Psoas muscle (tissue), 8 donors: ENCODE data around the gene DNAAF5. TPM values are rescaled to one million over a fixed set of nuclear protein-coding genes. Genes with fewer than 3 reads are reported as not detected.

Experiments
- ATAC-seq, 4 donors: fragments of 200-7000 bp; cut with Tn5 transposase; one replicate each; pipeline ENCODE4 v1.9.1; 2020; ENCODE audit warnings: moderate library complexity in 3 of 4, mild to moderate bottlenecking in 2 of 4
- DNase-seq, 2 donors: peaks; one replicate each; pipeline ENCODE4 v3.0.0-alpha.2; 2020
- H3K27ac ChIP-seq: fragments of 200-600 bp; one replicate; pipeline ENCODE4 v1.8.0; 2022
- H3K27me3 ChIP-seq, 3 donors: fragments of 200-600 bp in 1 of 3; one replicate each; pipeline versions ENCODE4 v1.6.1 to v1.8.0; 2013 to 2022; ENCODE audit warnings: low read length in 2 of 3, mild to moderate bottlenecking in 2 of 3, moderate library complexity in 1 of 3; ENCODE audit not compliant: insufficient read depth in 3 of 3
- H3K36me3 ChIP-seq, 2 donors: fragments of 200-600 bp in 1 of 2; one replicate each; pipeline versions ENCODE4 v1.6.1 to v1.8.0; 2013 to 2022; ENCODE audit warnings: low read depth in 1 of 2, mild to moderate bottlenecking in 1 of 2, moderate library complexity in 1 of 2; ENCODE audit not compliant: insufficient read depth in 1 of 2
- H3K4me1 ChIP-seq: fragments of 200-600 bp; one replicate; pipeline ENCODE4 v1.8.0; 2022
- H3K4me3 ChIP-seq: fragments of 200-600 bp; one replicate; pipeline ENCODE4 v1.8.0; 2022; ENCODE audit warnings: mild to moderate bottlenecking
- H3K9me3 ChIP-seq: fragments of 200-600 bp; one replicate; pipeline ENCODE4 v1.8.0; 2022
- WGBS, 3 donors: extraction: QIAGEN DNeasy Blood & Tissue Kit; methylation state at CpG; one replicate each; pipeline versions ENCODE4 v1.1.6 to v1.1.7; 2013; 5-methylcytosine and 5-hydroxymethylcytosine counted together
- intact Hi-C, 2 donors: fragments of 100-400 bp; cut with DNase I; formaldehyde crosslinking; loops; one replicate each; pipeline versions ENCODE4 v1.11.0 to v1.14.2; 2022
- polyA plus RNA-seq, 3 donors: library from polyadenylated mRNA; stranded (reverse); fragments of 200-250 nt; gene quantifications; one replicate each; pipeline ENCODE4 v1.2.3, GENCODE V29; 2013
- total RNA-seq, 4 donors: library from RNA; stranded (reverse); fragmentation: NEBNext Ultra II Directional in 2 of 4; extraction: Animal tissue kit (Norgen Biotek cat#: 25700) in 2 of 4; gene quantifications; one replicate each; pipeline versions ENCODE4 v1.2.1 to v1.2.4, GENCODE V29; 2021 to 2023
- TF ChIP-seq, protein P1 (sequence below): fragments of 200-600 bp; IDR thresholded peaks from one replicate; pipeline ENCODE4 v1.8.0; 2022; ENCODE audit warnings: antibody characterized with exemption
- donor health status: healthy with polysubstance abuse.
- donor health status: DM: no; HTN: no; CAD: no; lungs with moderate emphysema.
- donor health status: Bipolar disorder and iron deficiency.
- donor health status: healthy.
- donor health status: DM: yes; HTN: yes; CAD: no.
- donor health status: DM: no; HTN: no; CAD: no.
- donor health status: DM: no; HTN: no; CAD: no.
- donor health status: DM: yes; HTN: yes; CAD: no.

DNAAF5 gene
- total and polyA plus RNA-seq, 7 donors: 9.3 to 26.7 (median 17.8) TPM

DNA sequence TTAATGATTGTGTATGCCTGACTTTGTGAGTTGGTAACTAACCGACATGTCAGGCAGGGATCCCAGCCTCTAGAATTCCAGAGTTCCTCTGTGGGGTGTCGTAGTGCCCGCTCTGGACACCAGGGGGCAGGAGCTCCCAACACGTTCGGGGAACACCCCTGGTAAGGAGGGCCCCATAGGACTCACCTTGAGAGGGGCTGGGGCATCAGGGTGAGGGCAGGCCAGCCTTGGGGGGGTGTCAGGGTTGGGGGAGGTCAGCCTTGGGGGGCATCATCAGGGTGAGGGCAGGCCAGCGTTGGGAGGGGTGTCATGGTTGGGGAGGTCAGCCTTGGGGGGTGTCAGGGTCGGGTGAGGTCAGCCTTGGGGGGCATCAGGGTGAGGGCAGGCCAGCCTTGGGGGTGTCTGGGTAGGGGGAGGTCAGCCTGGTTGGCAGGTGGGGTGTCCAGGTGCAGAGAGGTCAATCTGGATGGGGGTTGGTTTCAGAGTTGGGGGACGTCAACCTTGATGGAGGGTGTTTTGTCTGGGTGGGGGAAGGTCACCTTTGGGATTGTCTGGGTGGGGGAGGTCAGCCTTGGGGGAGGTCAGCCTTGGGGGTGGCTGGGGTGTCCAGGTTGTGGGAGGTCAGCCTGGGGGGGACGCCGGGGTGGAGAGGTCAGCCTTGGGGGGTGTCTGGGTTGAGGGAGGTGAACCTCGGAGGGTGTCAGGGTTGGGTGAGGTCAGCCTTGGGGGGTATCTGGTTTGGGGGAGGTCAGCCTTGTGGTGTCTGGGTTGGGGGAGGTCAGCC, 60.2 kb downstream of the DNAAF5 start:
- Histone ChIP-seq H3K9me3 (no peaks in the 10 kb centered on the region), H3K27me3 (no peaks in the 10 kb centered on the region), H3K27ac (no peak overlapping the region), H3K36me3 (peaks cover 0 to 36% of the 10 kb centered on the region in 2 donors), H3K4me1 (peaks cover 5% of the 10 kb centered on the region), H3K4me3 (no peak overlapping the region)
- peak; percentile 78 to 87 for DNase-seq
- peak; percentile 89 to 94 (median 92) for ATAC-seq
- TF ChIP-seq, protein P1, sequence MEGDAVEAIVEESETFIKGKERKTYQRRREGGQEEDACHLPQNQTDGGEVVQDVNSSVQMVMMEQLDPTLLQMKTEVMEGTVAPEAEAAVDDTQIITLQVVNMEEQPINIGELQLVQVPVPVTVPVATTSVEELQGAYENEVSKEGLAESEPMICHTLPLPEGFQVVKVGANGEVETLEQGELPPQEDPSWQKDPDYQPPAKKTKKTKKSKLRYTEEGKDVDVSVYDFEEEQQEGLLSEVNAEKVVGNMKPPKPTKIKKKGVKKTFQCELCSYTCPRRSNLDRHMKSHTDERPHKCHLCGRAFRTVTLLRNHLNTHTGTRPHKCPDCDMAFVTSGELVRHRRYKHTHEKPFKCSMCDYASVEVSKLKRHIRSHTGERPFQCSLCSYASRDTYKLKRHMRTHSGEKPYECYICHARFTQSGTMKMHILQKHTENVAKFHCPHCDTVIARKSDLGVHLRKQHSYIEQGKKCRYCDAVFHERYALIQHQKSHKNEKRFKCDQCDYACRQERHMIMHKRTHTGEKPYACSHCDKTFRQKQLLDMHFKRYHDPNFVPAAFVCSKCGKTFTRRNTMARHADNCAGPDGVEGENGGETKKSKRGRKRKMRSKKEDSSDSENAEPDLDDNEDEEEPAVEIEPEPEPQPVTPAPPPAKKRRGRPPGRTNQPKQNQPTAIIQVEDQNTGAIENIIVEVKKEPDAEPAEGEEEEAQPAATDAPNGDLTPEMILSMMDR: peak; percentile 74
- intact Hi-C loops: loop anchor here (1.0 to 5.0 kb wide), 3 partner anchors 51 to 88 kb away; no protein-coding TSS in a partner anchor
- WGBS, 3 donors: 34 to 53% (median 53%) methylated on average over 7 to 11 of the region's 11 CpGs

DNA sequence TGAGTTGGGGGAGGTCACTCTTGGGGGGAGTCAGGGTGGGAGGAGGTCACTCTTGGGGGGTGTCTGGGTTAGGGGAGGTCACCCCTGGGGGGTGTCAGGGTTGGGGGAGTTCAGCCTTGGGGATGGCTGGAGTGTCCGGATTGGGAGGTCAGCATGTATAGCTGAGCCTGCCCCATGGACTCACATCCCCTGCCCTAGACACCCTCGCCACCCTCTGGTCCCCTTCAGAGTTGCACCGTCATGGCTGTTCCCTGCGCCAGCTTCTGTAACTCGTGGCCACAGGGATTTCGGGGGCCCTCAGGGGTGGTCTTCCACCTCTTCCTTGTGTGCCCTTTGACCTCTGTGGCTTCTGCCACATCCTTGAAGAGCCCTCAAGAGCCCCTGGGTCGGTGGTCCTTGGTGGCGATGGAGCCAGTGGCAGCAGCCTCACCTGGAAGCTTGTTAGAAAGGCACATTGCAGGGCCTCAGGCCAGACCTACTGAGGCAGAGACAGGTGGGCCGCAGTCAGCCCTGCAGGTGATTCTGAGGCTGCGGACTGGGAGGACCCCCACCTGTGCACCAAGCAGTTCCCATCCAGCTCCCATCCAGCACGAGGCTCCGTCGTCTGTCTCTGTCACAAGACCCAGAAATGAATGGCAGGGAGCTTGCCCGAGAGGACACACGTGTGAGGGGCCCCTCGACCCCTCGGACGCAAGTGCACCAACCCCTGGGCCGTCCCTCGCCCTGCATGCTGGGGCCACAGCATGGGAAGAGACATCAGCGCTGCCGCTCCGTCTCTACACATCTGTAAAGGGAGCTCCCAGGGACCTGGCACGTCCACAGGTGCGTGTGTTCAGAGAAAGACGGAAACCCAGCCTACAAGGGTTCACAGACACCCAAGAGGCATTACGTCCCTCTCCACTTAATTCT, 61.1 kb downstream of the DNAAF5 start:
- DNase-seq: peak in 1 of 2 donors; percentile 47
- peaks cover 0 to 33% of the 10 kb centered on the region in 2 donors for H3K36me3 ChIP-seq
- H3K27me3 ChIP-seq: no peaks in the 10 kb centered on the region
- peaks cover 5% of the 10 kb centered on the region for H3K4me1 ChIP-seq
- intact Hi-C loops: loop anchor here (2.0 to 5.0 kb wide), 2 partner anchors 50 to 87 kb away; no protein-coding TSS in a partner anchor
- no peaks in the 10 kb centered on the region for H3K9me3 ChIP-seq
- TF ChIP-seq, protein P1: no peak
- peak in 1 of 4 donors; percentile 20 for ATAC-seq
- 93 to 94% (median 93%) methylated on average over 26 to 27 of the region's 27 CpGs for WGBS, 3 donors
- no peak overlapping the region for H3K27ac ChIP-seq
- no peak overlapping the region for H3K4me3 ChIP-seq

- WGBS, 3 donors: 33 to 56% (median 42%) methylated on average over 5 of the region's 5 CpGs
- intact Hi-C loops: no loop called here
- no peak overlapping the region for H3K27ac ChIP-seq
- no peak for ATAC-seq
- no peaks in the 10 kb centered on the region for H3K27me3 ChIP-seq
- TF ChIP-seq, protein P1: no peak
- H3K4me1 ChIP-seq: peaks cover 22% of the 10 kb centered on the region
- no peak for DNase-seq
- no peak overlapping the region for H3K4me3 ChIP-seq
- peaks cover 0 to 13% of the 10 kb centered on the region in 2 donors for H3K36me3 ChIP-seq
- no peaks in the 10 kb centered on the region for H3K9me3 ChIP-seq
These were observed 65.0 kb downstream of the DNAAF5 start for GRCh38 chr7:791519-791918.

GRCh38 chr7:794207-794606, 67.7 kb downstream of the DNAAF5 start:
- Histone ChIP-seq H3K4me1 (peaks cover 28% of the 10 kb centered on the region), H3K27ac (peak overlapping the region; percentile 84), H3K9me3 (no peaks in the 10 kb centered on the region), H3K36me3 (no peaks in the 10 kb centered on the region), H3K27me3 (no peaks in the 10 kb centered on the region), H3K4me3 (no peak overlapping the region)
- TF ChIP-seq, protein P1: no peak
- intact Hi-C loops: no loop called here
- peak in 3 of 4 donors; percentile 62 to 85 (median 84) for ATAC-seq
- DNase-seq: peak in 1 of 2 donors; percentile 36
- 35 to 52% (median 35%) methylated on average over 5 of the region's 5 CpGs for WGBS, 3 donors
